GM18909 (cell line): Measurements from ENCODE around the gene STAB2.
A peak's percentile ranks its signal among the peaks of the same experiment; 100 is the strongest.

Source experiments
- ATAC-seq: cut with Tn5 transposase; IDR thresholded peaks from one replicate; pipeline ENCODE4 v1.9.1; 2021; ENCODE audit warnings: mild to moderate bottlenecking; ENCODE audit not compliant: unreplicated experiment, poor library complexity

The STAB2 gene, protein sequence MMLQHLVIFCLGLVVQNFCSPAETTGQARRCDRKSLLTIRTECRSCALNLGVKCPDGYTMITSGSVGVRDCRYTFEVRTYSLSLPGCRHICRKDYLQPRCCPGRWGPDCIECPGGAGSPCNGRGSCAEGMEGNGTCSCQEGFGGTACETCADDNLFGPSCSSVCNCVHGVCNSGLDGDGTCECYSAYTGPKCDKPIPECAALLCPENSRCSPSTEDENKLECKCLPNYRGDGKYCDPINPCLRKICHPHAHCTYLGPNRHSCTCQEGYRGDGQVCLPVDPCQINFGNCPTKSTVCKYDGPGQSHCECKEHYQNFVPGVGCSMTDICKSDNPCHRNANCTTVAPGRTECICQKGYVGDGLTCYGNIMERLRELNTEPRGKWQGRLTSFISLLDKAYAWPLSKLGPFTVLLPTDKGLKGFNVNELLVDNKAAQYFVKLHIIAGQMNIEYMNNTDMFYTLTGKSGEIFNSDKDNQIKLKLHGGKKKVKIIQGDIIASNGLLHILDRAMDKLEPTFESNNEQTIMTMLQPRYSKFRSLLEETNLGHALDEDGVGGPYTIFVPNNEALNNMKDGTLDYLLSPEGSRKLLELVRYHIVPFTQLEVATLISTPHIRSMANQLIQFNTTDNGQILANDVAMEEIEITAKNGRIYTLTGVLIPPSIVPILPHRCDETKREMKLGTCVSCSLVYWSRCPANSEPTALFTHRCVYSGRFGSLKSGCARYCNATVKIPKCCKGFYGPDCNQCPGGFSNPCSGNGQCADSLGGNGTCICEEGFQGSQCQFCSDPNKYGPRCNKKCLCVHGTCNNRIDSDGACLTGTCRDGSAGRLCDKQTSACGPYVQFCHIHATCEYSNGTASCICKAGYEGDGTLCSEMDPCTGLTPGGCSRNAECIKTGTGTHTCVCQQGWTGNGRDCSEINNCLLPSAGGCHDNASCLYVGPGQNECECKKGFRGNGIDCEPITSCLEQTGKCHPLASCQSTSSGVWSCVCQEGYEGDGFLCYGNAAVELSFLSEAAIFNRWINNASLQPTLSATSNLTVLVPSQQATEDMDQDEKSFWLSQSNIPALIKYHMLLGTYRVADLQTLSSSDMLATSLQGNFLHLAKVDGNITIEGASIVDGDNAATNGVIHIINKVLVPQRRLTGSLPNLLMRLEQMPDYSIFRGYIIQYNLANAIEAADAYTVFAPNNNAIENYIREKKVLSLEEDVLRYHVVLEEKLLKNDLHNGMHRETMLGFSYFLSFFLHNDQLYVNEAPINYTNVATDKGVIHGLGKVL (N-terminal part only)

DNA sequence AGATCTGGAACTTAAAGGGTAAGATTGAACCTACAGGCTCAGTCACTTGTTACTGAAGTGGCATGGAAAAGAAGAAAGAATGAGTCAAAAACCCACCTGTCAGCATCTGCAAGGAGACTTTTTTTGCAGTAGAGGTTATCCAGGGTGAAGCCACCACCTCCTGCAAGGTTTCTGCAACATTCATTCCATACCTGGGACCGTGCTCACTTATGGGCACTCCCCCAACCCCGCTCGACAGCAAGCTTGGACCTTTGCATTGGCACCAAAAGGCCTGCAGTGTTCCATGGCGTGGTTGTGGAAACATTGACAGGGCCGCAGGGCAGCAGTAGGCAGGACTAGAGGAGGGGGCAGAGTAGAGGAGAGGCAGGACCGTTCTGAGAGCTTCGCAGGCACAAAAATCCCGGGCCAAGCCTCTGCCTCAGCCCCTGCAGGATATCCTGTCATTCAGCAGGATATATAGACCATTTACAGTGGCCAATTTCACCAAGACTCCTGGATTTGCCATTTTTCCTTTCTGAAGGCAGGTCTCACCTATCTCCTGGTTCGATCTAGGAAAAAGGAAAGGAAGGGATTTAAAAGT lies at the start of gene STAB2:
Gene STAB2 (plus strand): TSS at position 483 of the 580 bp plus-strand sequence. CDS start 204 bp downstream, outside the sequence.
- no peak for ATAC-seq

DNA sequence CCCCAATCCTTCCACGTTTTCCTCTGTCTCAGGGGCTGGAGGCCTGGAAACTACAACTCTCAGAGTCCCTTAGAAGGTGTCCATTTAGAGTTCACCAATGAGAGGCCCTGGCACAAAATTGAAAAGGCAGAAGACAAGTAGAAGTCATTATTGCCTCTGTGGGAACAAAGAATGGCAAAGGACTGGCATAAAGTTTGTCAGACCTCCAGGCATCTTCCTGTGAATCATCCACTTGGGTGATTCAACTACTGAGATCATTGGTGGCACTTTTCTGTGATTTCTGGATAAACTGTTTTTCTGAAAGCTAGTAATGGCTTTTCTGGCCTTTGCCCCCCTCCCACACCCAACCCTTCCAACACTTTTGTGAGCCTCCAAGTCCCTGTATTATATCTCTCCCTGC lies 48.7 kb upstream of the STAB2 start:
- ATAC-seq, result no peak

DNA sequence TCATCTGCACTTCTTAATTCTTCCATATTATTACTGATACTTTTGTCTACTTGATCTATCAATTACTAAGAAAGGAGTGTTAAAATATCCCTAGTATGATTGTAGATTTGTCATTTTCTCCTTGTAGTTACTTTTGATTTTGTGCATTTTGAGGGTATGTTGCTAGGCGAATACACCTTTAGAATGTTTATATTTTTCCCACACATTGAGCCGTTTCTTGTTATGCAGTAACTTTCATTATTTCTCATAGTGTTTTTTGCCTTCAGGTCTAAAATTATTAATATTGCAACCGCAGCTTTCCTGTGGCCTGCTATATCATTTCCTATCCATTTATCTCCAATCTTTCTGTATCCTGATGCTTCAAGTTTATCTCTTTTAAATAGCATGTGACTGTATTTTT lies 46.8 kb upstream of the STAB2 start:
- no peak for ATAC-seq

DNA sequence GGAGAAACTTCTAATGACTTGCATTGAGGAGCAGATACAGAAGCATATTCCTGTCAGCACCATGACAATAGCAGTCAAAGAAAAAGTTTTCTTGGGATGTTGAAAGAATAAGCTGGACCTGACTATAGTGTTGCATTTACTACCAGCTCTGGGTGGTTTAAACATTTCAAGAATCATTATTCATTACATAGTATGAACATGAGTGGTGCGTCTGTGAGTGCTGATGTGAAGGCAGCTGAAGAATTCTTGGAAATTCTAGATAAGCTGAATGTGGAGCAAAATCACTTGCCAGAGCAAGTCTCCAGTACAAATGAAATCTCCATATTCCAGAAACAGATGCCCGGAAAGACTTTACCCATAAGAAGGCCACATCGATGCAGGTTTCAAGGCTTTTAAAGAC lies 45.0 kb upstream of the STAB2 start:
- no peak for ATAC-seq

DNA sequence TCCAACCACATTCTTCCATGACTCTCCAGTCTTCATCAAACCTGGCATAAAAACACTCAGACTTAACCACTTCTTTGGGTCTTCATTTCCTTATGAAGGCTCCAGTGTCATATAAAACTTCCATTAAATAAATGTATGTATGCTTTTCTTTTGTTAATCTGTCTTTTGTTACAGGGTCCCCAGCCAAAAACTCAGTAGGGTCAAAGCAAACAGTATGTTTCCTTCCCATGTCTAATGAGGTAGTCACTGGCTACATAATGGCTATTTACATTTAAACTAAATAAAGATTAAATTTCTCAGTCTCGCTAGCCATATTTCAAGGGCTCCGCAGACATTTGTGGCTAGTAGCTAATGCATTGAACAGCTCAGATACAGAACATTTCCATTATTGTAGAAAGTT lies 40.1 kb upstream of the STAB2 start:
- no peak for ATAC-seq

DNA sequence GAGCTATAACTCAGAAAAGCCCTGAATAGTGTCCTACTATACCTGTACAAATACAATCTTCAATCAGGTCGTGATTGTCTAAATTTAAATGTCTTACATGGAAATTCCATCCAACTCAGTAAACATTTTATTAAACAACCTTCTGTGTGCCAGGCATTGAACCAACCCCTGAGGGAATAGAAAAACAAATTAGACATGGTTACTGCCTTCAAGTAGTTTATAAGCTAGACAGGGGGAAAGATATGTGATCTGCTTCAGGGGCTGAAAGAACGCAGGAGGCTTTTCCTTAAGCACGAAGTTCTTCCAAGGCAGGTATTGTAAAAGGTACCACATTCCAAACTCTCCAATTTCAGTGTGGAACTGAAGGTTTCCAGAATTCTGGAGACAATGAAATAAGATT lies 39.7 kb upstream of the STAB2 start:
- ATAC-seq, result no peak

DNA sequence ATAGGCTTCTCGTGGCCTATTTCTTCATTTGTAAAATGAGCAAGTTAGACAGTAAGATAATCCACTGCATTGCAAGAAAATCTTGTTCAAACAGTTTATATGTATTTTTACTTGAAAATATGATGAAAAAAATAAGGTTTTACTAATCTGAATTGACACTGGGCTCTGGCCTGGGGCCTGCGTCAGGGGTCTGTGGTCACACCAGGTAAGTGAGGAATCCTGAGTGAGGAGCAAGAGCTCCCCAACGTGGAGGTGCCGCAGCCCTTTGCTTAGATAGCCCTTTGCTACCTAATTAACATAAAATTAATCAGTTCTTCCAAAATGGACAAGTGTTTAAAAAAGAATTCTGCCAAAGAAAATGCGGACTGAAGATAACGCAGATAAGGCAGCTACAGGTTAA lies 39.1 kb upstream of the STAB2 start:
- no peak for ATAC-seq

DNA sequence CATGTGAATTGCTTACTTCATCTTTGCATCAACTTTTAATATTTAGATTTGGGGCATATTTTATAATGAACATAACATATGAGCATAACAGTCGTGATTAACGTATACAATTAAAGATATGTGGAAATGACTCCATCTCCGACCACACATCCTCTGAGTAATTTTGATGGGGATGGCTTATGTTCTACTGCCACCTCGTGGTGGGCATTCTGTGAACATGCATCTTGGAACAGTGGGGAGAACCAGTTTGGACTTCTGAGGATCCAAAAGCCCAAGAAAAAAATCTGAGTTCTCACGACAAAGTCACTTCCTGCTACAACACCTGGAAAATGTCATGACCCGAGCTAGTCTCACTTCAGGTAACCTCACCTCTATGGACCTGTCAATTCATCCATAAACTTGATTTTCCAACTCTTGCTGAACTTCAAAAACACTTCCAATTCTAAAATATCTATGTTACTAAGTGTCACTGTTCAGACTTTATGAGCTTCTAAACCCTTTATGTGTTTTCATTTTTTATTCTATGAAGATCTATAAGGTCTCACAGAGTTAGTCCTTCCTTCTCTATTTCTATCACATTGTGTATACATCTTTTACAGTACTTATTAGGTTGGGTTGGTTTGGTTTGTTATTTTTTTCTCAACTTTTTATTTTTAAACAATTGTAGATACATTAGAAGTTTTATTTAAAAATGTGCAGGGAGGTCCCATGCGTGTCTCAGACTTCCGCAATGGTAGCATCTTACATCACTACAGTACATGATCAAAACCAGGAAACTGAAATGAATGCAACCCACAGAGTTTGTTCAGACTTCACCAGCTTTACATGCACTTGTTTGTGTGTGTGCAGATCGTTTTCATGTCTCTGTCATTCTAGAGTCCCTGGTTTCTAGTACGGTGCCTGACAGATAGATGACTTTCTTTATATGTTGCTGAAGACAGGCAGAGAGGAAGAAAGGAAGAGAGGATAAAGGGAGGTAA lies 38.2 kb upstream of the STAB2 start:
- ATAC-seq, result peak; percentile 65

DNA sequence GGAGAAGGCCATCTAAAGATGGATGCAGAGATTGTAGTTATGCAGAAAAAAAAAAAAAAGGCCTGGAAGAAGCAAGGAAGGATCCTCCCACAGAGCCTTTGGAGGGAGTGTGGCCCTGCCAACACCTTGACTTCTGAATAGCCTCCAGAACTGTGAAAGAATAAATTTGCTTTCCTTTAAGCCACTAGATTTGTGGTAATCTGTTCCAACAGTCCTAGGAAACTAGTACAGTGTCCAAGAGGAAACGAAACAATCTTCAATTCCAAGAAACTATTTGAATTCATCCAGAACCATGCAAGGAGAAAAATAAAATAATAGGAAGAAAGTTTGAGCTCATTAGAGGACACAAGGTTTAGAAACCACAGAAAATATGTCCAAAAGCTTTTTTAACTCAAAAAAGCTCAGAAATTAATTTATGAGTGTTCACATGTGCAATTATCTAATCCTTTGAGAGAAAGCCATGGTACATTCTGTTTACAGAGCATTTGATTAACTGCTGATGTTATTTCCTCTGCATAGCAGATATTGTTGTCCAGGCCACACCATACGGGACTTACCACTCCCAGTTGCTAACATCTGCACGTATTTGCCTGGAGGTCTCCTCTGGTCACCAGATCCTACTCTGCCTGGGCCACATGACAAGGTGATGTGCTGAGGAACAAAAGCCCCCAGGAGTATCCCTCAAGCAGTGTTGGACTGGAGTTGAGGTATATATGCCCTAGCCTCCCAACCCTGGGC lies 30.0 kb upstream of the STAB2 start:
- no peak for ATAC-seq

DNA sequence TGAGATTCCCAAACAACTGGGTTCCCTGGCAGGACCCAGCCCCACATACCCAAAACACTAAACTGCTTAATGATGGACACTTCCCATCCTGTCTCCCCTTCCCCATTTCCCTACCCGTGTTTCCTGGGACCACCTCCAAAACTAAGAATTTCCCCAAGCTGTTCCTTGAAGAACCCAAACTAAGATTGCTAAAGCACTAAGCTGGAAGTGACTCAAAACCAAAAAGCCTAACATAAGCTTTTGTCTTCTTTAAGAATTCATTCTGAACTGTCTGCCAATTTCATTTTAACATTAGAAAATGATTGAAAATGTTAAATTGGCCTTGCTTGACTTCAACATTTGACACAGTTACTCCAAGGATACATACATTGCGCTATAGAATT lies 29.5 kb upstream of the STAB2 start:
- ATAC-seq, result no peak

DNA sequence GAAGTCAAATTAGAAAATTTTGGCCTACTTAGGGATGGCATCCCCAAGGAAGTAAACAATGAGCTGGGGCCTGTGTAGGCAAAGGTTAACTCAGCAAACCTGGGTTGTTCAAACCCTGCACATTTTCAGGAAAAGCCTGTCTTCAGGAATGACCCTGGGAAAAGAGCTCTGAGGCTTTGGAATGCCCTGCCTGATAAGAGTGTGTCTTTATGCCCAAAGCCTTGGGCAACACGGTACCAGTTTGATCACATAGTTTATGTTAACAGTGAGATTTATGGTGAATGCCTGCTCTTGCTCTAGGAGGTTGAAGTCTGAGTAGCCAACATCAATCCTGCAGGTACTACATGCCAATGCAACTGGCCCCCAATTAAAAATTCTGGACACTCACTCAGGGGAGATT lies 28.2 kb upstream of the STAB2 start:
- ATAC-seq, result no peak

DNA sequence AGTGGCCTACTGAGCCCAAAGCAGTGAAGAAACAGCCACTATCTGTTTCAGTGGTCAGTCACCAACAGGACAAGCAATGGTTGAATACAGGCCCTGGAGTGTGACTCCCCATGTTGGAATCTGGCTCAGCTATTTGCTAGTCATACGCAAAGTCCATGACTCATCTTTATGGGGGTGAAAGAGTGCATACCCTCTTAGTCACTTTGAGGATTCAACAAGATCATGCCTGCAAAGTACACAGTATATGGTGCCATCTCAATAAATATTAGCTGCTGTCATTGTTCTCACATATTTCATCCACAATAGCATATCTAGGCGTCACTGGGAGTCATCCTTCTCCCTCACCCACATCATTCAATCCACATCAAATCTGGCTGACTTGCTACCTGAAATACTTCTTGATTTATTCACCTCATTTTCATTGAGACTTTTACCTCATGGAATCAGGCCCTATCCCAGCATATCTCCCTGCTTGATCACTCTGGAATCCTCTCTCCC lies 26.4 kb upstream of the STAB2 start:
- no peak for ATAC-seq

DNA sequence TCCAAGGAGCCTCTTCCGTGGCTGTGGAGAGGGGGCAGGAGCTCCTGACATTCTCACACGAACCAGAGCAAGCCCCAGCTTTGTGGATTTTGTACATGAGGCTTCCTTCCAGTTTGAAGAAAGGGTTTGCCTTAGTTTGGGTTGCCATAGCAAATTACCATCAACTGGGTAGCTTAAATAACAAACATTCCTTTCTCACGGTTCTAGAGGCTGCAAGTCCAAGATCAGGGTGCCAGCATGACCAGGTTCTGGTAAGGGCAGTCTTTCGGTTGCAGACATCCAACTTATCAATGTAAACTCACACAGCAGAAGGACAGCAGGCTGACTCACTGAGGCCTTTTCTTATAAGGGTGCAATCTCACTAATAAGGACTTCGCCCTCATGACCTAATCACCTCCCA lies 25.9 kb upstream of the STAB2 start:
- ATAC-seq, result no peak

DNA sequence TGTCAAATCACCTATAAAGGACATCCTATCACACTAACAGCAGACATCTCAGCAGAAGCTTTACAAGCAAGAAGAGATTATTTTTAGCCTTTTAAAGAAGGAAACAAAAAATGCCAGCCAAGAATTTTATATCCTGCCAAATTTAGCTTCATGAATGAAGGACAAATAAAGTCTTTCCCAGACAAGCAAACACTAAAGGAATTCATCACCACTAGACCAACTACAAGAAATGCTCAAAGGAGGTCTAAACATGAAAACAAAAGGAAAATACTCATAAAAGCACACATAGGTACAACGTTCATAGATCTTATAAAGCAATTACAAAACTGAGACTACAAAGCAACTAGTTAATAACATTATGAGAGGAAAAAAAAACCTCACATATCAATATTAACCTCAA lies 20.7 kb upstream of the STAB2 start:
- ATAC-seq, result no peak

DNA sequence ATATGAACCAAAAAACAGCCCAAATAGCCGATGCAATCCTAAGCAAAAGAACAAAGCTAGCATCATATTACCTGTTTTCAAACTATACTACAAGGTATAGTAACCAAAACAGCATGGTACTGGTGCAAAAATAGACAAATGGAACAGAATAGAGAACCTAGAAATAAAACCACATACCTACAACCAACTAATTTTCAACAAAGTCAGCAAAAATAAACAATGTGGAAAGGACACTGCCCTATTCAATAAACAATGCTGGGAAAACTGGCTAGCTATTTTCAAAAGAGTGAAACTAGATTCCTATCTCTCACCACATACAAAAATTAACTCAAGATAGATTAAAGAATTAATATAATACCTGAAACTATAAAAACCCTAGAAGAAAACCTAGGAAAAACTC lies 17.8 kb upstream of the STAB2 start:
- ATAC-seq, result no peak

DNA sequence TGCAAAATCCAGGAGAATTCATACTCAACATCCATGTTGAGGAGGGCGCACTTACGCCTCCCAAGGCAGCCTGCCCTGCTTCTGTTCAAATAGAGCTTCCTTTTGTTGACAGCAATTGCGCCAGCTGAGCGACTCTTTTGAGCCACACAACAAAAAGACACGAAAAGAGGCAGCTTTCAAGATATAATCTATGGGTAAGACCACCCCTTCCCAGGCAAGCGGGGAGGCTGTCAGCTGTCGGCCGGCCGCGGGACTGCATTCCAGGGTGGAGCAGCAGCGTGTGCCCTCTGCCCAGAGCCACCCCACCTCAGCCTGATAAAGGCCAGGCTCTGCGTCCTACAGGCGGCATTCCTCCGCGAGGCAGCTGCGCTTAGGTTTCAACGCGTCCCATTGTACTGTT lies 15.8 kb upstream of the STAB2 start:
- no peak for ATAC-seq

DNA sequence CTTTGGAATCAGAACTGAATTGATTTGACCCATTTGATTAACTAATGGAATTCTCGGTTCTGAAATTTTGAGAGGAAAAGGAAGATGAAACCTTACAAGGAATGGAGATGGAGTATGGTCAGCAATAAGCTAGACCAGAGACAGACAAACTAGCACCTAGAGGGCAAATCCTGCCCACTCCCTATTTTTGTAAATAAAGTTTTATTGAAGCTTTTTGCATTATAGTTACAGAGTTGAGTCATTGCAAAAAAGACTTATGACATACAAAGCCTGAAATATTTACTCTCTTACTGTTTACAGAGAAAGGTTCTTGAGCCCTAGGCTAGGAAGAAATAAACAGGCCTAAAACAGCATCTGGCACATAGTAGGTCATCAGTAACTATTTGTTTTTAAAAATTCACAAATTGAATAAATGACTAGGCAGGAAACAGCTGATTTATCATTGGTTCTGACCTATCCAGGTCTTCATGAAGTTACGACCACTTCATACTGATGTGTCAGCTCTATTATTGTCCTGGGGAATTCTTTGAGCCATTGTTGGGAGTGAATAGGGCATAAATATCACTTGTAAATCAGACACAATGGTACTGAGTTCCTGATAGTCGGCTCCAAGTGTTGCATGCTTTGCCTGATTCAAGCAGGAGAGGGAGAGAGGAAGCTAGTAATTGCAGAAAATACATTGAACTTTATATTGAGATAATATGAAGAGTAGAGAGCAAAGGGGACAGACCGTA lies 14.6 kb upstream of the STAB2 start:
- no peak for ATAC-seq

DNA sequence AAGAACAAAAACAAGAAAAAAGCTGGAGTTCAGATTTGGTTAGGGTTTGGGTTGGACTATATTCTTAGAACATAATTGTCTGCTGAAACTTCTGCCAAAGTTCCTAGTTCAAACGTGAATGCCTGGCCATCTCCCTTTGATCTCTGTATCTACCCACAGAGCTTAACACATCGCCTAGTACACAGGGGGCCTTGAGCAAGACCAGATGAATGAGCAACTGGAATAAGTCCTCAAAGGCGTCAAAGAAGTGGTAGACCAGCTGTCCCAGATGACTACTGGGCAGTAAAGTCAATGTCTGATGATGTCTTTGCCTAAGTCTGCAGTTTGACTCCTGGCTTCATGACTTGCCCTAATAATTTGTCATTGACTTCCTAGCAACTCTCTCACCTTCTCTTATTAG lies 13.9 kb upstream of the STAB2 start:
- ATAC-seq, result no peak
